ENCODE measurements around the gene BTLA. TPM values are rescaled to one million over a fixed set of nuclear protein-coding genes. Genes with fewer than 3 reads are reported as not detected.
A peak's percentile ranks its signal among the peaks of the same experiment; 100 is the strongest.
"Not testable (repeated sequence)": the region's sequence is repeated elsewhere in the genome, so short reads cannot be mapped to it uniquely, and the experiment has no call there.

BTLA gene
- total RNA-seq (2014; rRNA removed; shearing (Covaris generic)): not detected in 2 replicates

GRCh38 chr3:112498914-112499711 lies at the start of gene BTLA:
Gene BTLA, minus strand, starts transcription at chr3:112499472. Its CDS starts 114 bp downstream, at chr3:112499358.
- DNase-seq (ENCODE audit: low read depth): no peak

GRCh38 chr3:112546216-112546759 lies 47.0 kb upstream of the BTLA start:
- no peak for DNase-seq (ENCODE audit: low read depth)

GRCh38 chr3:112539825-112540650 lies 40.8 kb upstream of the BTLA start:
- no peak for DNase-seq (ENCODE audit: low read depth)

- DNase-seq (ENCODE audit: low read depth): peak; percentile 44
These were observed 32.1 kb upstream of the BTLA start for GRCh38 chr3:112531358-112531781.

GRCh38 chr3:112530573-112530972 lies 31.3 kb upstream of the BTLA start:
- no peak for DNase-seq (ENCODE audit: low read depth)

GRCh38 chr3:112524127-112524526 lies 24.9 kb upstream of the BTLA start:
- DNase-seq (ENCODE audit: low read depth): not testable (repeated sequence)

GRCh38 chr3:112519424-112520001 lies 20.2 kb upstream of the BTLA start:
- peak; percentile 74 for DNase-seq (ENCODE audit: low read depth)

GRCh38 chr3:112518970-112519369 lies 19.7 kb upstream of the BTLA start:
- not testable (repeated sequence) for DNase-seq (ENCODE audit: low read depth)

GRCh38 chr3:112514527-112515128 lies 15.4 kb upstream of the BTLA start:
- DNase-seq (ENCODE audit: low read depth): peak; percentile 45

GRCh38 chr3:112512320-112512719 lies 13.0 kb upstream of the BTLA start:
- DNase-seq (ENCODE audit: low read depth): peak; percentile 19

- DNase-seq (ENCODE audit: low read depth): no peak
These were observed 9.6 kb upstream of the BTLA start for GRCh38 chr3:112508860-112509259.

- no peak for DNase-seq (ENCODE audit: low read depth)
These were observed 9.0 kb upstream of the BTLA start for GRCh38 chr3:112508261-112508660.

GRCh38 chr3:112505907-112506306 lies 6.6 kb upstream of the BTLA start:
- no peak for DNase-seq (ENCODE audit: low read depth)

GRCh38 chr3:112504123-112504522 lies 4.9 kb upstream of the BTLA start:
- DNase-seq (ENCODE audit: low read depth): no peak

- DNase-seq (ENCODE audit: low read depth): no peak
These were observed 4.2 kb upstream of the BTLA start for GRCh38 chr3:112503304-112503972.

- DNase-seq (ENCODE audit: low read depth): no peak
These were observed 1.3 kb upstream of the BTLA start for GRCh38 chr3:112500621-112501020.

- no peak for DNase-seq (ENCODE audit: low read depth)
These were observed 1.2 kb downstream of the BTLA start for GRCh38 chr3:112497897-112498548.

- no peak for DNase-seq (ENCODE audit: low read depth)
These were observed 2.8 kb downstream of the BTLA start for GRCh38 chr3:112496366-112497067.

- not testable (repeated sequence) for DNase-seq (ENCODE audit: low read depth)
These were observed 4.9 kb downstream of the BTLA start for GRCh38 chr3:112494448-112494767.

- DNase-seq (ENCODE audit: low read depth): no peak
These were observed 7.1 kb downstream of the BTLA start for GRCh38 chr3:112492124-112492523.

All from M059J (cell line).